Effector memory CD4-positive, alpha-beta T cell (primary cell): ENCODE measurements around the gene UGGT1.
"Not testable (repeated sequence)": the region's sequence is repeated elsewhere in the genome, so short reads cannot be mapped to it uniquely, and the experiment has no call there.

Experiments
- DNase-seq, 3 donors: peaks; one replicate each; pipeline ENCODE4 v3.0.0-alpha.2; 2020
- H3K27ac ChIP-seq: 2 replicates; pipeline ENCODE4 v1.7.0; 2013; ENCODE audit warnings: mild to moderate bottlenecking, low read length, moderate library complexity; ENCODE audit not compliant: insufficient read depth, poor library complexity, severe bottlenecking
- H3K27me3 ChIP-seq: replicated peaks from 2 replicates; pipeline ENCODE4 v1.7.0; 2013; ENCODE audit warnings: mild to moderate bottlenecking, low read length; ENCODE audit not compliant: insufficient read depth, control insufficient read depth, poor library complexity, severe bottlenecking
- H3K36me3 ChIP-seq: 2 replicates; pipeline ENCODE4 v1.7.0; 2013; ENCODE audit warnings: mild to moderate bottlenecking, low read length, moderate library complexity; ENCODE audit not compliant: control insufficient read depth, insufficient read depth
- H3K4me1 ChIP-seq: 2 replicates; pipeline ENCODE4 v1.7.0; 2013; ENCODE audit warnings: low read length, mild to moderate bottlenecking; ENCODE audit not compliant: control insufficient read depth, insufficient read depth, poor library complexity, severe bottlenecking
- H3K4me3 ChIP-seq: 2 replicates; pipeline ENCODE4 v1.7.0; 2013; ENCODE audit warnings: low read length, low read depth, mild to moderate bottlenecking; ENCODE audit not compliant: insufficient read depth, poor library complexity, severe bottlenecking
- H3K9me3 ChIP-seq: 2 replicates; pipeline ENCODE4 v1.7.0; 2013; ENCODE audit warnings: mild to moderate bottlenecking, low read length, moderate library complexity; ENCODE audit not compliant: control insufficient read depth

The UGGT1 gene

DNA sequence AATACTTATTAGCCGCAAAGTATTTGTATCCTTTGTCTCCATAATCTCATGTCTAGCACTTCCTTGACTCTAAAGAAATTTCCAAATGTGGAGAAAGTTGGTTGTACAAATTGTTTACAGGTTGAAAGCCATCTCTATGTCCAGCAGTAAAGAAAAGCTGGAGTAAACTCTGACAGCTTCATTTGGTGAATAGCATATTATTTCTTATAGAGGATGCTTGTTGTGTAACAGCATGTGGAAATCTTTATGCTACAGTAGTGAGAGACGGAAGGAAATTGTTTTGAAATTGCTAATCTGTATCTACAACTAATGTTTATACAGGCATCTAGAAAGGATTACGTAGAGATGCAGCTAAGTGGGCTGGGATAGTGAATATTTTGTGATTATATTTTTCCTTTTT is 78.5 kb downstream of the UGGT1 start:
- H3K27ac ChIP-seq = no peak overlapping the region
- no peaks in the 10 kb centered on the region for H3K27me3 ChIP-seq
- H3K36me3 ChIP-seq = peaks cover 74% of the 10 kb centered on the region
- H3K9me3 ChIP-seq = no peaks in the 10 kb centered on the region
- H3K4me1 ChIP-seq = no peaks in the 10 kb centered on the region
- H3K4me3 ChIP-seq = no peak overlapping the region
- no peak for DNase-seq

DNA sequence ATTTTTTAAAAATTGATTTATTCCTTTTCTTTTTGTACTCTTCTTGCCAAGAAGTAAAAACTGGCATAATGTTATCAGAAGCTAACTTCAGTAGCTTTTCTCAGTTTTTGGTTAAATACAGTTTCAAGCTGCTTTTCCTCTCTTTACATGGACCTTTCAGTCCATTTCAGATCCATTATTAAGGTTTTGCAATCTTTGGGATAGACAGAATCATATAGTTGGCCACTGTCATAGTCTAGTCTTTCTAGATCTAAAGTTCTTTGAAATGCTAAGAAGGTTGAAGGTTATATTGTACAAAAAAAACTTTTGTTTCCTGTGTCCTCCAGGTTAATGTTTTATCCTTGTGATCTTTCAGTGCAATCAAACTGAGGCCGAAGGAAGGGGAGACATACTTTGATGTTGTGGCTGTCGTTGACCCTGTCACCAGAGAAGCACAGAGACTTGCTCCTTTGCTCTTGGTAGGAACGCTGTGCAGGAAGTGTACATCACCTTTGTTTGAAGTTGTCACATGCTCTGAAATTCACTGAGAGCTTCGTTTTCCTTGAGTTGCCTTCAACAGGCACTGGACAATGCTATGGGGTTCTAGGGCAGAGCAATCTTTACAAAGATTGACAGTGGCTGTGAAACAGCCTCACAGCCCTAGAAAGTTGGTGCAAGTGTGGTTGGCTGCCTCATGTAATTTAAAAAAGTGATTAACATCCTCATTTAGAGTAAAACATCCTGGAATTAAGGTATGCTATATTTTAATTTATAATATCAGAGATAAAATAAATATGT is 79.1 kb downstream of the UGGT1 start:
- Histone ChIP-seq H3K27ac (no peak overlapping the region), H3K9me3 (no peaks in the 10 kb centered on the region), H3K27me3 (no peaks in the 10 kb centered on the region), H3K4me3 (no peak overlapping the region), H3K4me1 (no peaks in the 10 kb centered on the region), H3K36me3 (peaks cover 74% of the 10 kb centered on the region)
- DNase-seq = no peak

DNA sequence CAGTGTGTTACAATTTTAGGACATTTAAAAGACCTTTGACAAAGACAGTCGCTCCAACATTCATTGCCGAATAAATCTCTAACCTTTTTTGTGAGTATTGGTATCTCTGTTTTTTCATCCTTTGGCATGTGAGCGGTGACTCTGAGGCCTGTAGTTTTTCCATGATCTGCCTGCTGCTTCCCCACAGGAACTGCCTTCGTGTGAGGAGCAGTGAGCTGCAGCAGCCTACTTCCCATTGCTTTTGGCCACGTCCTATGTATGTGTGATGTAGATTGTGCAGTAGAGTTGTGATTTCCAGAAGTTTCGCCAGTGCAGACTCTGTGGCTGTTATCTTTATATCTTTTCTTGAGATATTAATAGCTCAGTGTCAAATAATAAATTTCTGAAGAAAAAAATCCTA is 79.8 kb downstream of the UGGT1 start:
- no peaks in the 10 kb centered on the region for H3K4me1 ChIP-seq
- no peak overlapping the region for H3K27ac ChIP-seq
- H3K36me3 ChIP-seq = peaks cover 78% of the 10 kb centered on the region
- H3K27me3 ChIP-seq = no peaks in the 10 kb centered on the region
- no peak for DNase-seq
- H3K9me3 ChIP-seq = no peaks in the 10 kb centered on the region
- H3K4me3 ChIP-seq = no peak overlapping the region

DNA sequence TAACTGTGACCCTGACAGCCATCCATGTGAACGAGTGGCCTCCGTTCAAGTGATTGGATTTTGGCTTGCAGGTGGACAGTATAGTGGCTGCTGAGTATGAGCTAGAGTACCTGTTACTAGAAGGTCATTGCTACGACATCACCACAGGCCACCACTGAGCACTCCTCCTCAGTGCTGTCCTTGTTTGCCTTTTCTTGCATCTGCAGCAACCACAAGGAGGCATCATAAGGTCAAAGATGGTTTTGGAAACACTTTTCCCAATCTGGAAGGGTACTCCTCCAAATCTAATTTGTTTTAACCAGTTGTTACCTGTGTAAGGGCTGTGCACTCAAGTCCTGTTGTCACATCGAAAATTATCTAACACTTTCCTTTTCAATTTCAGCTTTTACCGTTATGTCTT is 81.2 kb downstream of the UGGT1 start:
- Histone ChIP-seq H3K27ac (no peak overlapping the region), H3K36me3 (peaks cover 80% of the 10 kb centered on the region), H3K9me3 (no peaks in the 10 kb centered on the region), H3K27me3 (no peaks in the 10 kb centered on the region), H3K4me1 (no peaks in the 10 kb centered on the region), H3K4me3 (no peak overlapping the region)
- DNase-seq = no peak

DNA sequence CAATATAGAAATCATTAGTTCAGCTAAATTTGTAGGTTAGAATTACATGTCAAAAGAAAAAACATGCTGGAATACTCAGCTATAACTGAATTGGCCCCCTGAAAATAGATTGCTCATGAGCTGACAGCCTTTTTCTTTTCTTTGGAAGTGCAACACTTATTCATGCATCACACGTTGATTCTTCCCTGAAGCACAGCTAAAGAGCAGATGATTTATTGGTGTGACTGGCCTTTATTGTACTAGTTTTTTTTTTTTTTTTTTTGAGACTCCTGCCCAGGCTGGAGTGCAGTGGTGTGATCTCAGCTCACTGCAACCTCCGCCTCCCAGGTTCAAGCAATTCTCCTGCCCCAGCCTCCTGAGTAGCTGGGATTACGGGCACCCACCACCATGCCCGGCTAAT is 83.1 kb downstream of the UGGT1 start:
- not testable (repeated sequence) for DNase-seq, H3K4me1 ChIP-seq, H3K27me3 ChIP-seq, H3K27ac ChIP-seq, H3K9me3 ChIP-seq, H3K4me3 ChIP-seq
- peaks cover 88% of the 10 kb centered on the region for H3K36me3 ChIP-seq

DNA sequence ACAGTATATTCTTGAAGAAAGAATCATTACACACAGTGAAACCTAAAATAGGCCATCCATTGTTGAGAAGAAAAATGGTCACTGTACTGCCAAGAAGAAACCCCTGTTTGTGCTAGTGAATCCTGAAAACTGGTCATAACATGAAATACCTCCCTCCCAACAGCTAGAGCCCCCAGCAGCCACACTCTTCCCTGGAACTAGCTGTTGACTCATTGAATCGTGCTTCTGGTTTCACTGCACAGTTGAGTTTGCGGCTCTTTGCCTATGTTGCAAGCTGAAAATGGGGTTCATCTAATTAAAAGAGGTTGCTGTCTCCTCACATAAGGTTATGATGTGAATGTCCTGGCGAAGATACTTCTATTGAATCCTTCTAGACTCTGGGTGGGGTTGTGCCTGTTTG is 86.3 kb downstream of the UGGT1 start:
- Histone ChIP-seq H3K27ac (no peak overlapping the region), H3K9me3 (no peaks in the 10 kb centered on the region), H3K4me1 (no peaks in the 10 kb centered on the region), H3K27me3 (no peaks in the 10 kb centered on the region), H3K4me3 (no peak overlapping the region), H3K36me3 (peaks cover 94% of the 10 kb centered on the region)
- DNase-seq = no peak

DNA sequence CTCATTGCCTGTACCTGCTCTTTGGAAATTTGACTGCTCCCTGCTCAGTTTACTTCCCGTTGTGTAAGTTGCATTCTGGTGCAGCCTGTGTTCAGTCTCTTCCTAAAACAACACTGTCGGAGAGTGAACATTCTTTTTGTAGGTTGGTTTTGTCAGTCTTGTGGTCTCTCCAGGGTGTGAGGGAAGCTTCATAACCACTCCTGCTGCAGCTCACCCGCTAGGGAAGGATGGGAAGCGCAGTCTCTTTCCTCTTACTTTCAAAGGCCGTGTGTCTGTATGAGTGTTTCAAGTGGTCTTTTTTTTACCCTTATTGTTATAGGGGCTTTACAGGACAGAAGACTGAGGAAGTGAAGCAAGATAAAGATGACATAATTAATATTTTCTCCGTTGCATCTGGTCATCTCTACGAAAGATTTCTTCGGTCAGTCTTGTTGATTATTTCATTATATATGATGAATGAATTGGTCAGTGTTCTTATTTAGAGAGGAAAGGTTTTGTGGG is 87.2 kb downstream of the UGGT1 start:
- peaks cover 87% of the 10 kb centered on the region for H3K36me3 ChIP-seq
- no peaks in the 10 kb centered on the region for H3K4me1 ChIP-seq
- no peak overlapping the region for H3K4me3 ChIP-seq
- DNase-seq = no peak
- H3K9me3 ChIP-seq = no peaks in the 10 kb centered on the region
- no peaks in the 10 kb centered on the region for H3K27me3 ChIP-seq
- no peak overlapping the region for H3K27ac ChIP-seq

DNA sequence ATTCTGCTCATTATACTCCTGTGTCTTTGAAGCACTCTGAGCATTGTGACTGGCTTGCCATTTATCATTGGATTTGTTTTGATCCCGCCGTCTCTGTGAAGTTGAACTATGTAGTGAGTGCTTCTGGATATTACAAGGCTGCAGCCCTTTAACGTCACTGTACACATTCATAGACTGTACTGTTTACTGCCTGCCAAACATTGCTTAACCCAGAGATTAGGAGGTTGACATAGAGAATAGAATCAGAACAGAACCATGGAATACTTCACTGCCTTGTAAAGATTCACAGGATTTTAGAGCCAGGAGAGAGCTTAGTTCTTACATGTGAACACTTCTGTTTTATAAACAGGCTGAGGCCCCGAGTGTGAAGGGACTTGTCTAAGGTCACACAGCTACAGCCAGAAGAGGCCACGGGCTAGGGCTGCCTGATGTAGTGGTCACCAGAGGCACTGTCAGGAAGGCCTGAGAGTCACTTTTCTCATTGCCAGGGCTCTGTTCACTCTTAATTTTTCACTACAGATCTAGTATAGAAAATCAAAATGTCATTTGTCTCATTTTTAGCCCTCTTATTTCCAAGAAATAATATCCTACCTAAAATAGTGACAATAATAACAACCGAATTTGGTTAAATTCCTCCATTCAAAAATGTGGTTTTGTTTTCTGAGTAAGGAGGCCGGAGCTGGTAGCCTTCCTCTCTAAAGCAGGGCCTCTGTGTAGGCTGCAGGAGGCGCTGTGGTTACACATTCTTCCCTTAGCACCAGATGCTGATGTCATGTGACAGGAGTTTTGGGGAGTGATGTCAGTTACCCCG is 87.9 kb downstream of the UGGT1 start:
- peaks cover 81% of the 10 kb centered on the region for H3K36me3 ChIP-seq
- H3K27me3 ChIP-seq = no peaks in the 10 kb centered on the region
- H3K4me1 ChIP-seq = no peaks in the 10 kb centered on the region
- H3K27ac ChIP-seq = no peak overlapping the region
- H3K9me3 ChIP-seq = no peaks in the 10 kb centered on the region
- peak in 2 of 3 donors; percentile 2 to 7 for DNase-seq
- no peak overlapping the region for H3K4me3 ChIP-seq

DNA sequence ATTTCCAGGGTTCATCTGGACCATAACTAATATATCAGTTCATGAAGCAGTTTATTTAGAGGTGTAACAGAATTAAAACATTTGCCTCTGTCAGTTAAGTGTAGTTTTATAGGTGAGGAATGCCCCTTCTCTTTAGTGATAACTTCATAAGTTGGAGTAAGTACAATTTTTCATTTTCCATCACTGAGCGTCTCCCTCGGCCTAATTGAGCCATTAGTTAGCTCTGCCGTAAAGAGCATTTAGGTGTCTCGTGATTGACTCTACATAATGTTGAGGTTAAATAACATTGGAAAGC is 88.4 kb downstream of the UGGT1 start:
- Histone ChIP-seq H3K4me1 (no peaks in the 10 kb centered on the region), H3K27ac (no peak overlapping the region), H3K36me3 (peaks cover 79% of the 10 kb centered on the region), H3K27me3 (no peaks in the 10 kb centered on the region), H3K9me3 (no peaks in the 10 kb centered on the region), H3K4me3 (no peak overlapping the region)
- no peak for DNase-seq

DNA sequence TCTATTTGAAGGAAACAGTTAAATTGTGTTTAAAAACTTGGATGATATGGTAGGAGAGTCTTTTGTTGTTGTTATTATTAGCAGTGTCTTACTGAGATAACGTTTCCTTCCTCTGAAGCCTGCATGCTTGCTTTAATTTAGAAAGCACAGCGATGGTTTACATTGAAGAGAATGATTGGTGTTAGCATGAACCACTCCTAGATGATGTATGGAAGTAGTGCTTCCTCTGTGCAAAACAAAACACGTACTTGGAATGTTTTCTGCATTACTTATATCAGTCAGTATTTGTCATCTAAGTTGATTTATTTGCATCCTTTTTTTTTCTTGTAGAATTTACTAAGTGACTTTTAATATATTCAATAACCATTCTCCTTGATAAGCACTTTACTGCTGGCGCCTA is 89.0 kb downstream of the UGGT1 start:
- H3K4me3 ChIP-seq = no peak overlapping the region
- H3K9me3 ChIP-seq = no peaks in the 10 kb centered on the region
- no peak for DNase-seq
- no peak overlapping the region for H3K27ac ChIP-seq
- no peaks in the 10 kb centered on the region for H3K27me3 ChIP-seq
- peaks cover 79% of the 10 kb centered on the region for H3K36me3 ChIP-seq
- H3K4me1 ChIP-seq = no peaks in the 10 kb centered on the region
